ENCODE measurements around the gene SLC27A2.

The SLC27A2 gene

GRCh38 chr15:50190166-50190570 is 8.2 kb downstream of the SLC27A2 start:
- Mint-ChIP-seq H3K27ac (no peak overlapping the region), H3K9me3 (no peaks in the 10 kb centered on the region), H3K36me3 (ENCODE audit: low read depth) (no peaks in the 10 kb centered on the region), H3K4me3 (no peak overlapping the region), H3K27me3 (ENCODE audit: low read depth, poor library complexity) (peaks cover 22% of the 10 kb centered on the region), H3K4me1 (no peaks in the 10 kb centered on the region)
- no peak for DNase-seq
- no peak for TF ChIP-seq CTCF (IDR thresholded peaks at IDR 0.05)

DNA sequence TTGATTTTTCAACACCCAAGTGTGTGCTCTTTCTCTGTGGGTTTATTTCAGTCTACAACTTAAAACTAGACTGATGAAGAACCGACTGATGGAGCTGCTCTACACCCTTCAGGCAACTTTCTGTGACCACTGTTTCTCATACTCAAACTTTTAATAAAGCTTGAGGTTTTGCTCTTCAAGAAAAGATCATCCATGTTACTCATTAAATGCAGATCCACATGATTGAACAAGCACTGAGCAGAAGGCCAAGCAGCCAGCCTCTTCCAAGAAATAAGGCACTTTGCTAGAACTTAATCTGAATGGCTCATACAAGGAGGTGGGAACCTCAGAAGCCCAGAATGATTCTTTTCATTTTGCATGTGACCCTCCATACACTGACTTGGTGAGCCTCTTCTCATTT is 8.7 kb downstream of the SLC27A2 start:
- Mint-ChIP-seq H3K27me3 (ENCODE audit: low read depth, poor library complexity) (peaks cover 21% of the 10 kb centered on the region), H3K27ac (no peak overlapping the region), H3K4me3 (no peak overlapping the region), H3K36me3 (ENCODE audit: low read depth) (no peaks in the 10 kb centered on the region), H3K4me1 (no peaks in the 10 kb centered on the region), H3K9me3 (no peaks in the 10 kb centered on the region)
- no peak for TF ChIP-seq CTCF (IDR thresholded peaks at IDR 0.05)
- DNase-seq, result no peak

DNA sequence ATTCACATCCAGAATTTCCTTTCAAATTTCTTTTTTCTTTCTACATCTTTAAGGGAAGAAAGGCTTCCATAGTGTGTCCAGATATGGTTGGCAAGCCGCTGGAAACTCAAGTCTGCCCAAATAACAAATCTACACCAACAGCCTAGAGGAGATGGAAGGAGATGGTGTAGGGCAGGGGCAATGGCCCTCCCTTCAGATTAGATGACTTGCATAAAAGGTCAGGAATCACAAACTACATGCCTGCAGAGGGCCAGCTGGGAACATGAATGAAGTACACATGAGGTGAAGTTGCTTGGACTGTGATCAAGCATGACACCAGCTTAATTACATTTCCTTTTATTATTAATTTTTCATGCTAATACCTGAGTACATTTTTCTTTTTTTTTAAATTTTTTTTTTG is 10.2 kb downstream of the SLC27A2 start:
- no peaks in the 10 kb centered on the region for H3K9me3 Mint-ChIP-seq
- TF ChIP-seq CTCF (IDR thresholded peaks at IDR 0.05), result no peak
- no peak for DNase-seq
- no peak overlapping the region for H3K4me3 Mint-ChIP-seq
- no peak overlapping the region for H3K27ac Mint-ChIP-seq
- H3K4me1 Mint-ChIP-seq, result no peaks in the 10 kb centered on the region
- no peaks in the 10 kb centered on the region for H3K36me3 Mint-ChIP-seq (ENCODE audit: low read depth)
- H3K27me3 Mint-ChIP-seq (ENCODE audit: low read depth, poor library complexity), result peaks cover 21% of the 10 kb centered on the region

DNA sequence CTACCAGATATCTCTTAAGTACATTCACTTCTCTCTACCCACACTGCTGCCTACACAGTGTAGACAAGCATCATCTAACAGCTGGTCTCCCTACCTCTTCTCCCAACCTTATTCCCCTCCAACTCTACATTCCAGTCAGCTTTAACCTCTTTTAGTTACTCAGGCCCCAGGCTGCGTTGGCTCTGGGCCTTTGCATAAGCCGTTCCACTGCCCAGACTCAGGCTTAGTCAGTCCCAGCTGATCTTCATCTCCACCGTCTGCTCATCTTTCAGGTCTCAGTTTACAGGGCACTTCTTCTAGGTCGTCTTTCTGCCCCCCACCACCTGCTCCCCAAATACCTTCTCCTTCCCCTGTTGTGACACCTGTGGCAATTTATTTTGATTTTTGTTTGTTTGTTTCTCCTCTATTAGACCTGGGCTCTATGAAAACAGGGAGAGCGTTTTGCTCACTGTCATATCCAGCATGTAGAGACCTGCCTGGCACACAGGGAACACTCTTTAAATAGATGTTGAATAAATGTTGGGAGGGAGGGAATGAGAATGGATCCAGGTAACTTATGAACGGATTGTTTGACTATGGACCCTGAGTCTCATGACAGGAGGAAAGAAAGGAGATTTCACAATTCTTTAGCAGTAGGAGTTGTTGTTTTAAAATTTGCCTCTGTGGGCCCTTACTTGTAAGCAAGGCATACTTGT is 11.1 kb downstream of the SLC27A2 start:
- no peak for TF ChIP-seq CTCF (IDR thresholded peaks at IDR 0.05)
- no peaks in the 10 kb centered on the region for H3K36me3 Mint-ChIP-seq (ENCODE audit: low read depth)
- H3K27me3 Mint-ChIP-seq (ENCODE audit: low read depth, poor library complexity), result peaks cover 15% of the 10 kb centered on the region

DNA sequence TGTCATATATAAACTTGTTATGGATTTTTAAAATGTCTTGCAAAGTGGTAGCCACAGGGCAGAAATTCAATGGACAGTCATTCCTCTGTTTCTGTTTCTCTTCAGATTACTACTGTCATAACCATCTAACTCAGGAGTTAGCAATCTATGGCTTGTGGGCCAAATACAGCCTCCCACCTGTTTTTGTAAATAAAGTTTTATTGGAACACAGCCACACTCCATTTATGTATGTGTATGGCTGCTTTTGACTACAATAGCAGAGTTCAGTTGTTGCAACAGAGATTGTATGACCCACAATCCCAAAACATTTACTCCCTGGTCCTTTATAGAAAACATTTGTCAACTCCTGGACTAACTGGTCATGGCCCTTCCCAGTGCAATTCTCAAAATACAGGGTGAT is 20.0 kb downstream of the SLC27A2 start:
- DNase-seq, result no peak
- Mint-ChIP-seq H3K4me3 (no peak overlapping the region), H3K9me3 (no peaks in the 10 kb centered on the region), H3K27ac (no peak overlapping the region), H3K4me1 (no peaks in the 10 kb centered on the region), H3K27me3 (ENCODE audit: low read depth, poor library complexity) (no peaks in the 10 kb centered on the region), H3K36me3 (ENCODE audit: low read depth) (no peaks in the 10 kb centered on the region)
- no peak for TF ChIP-seq CTCF (IDR thresholded peaks at IDR 0.05)

More for the DNA sequence above, 11.1 kb downstream of the SLC27A2 start:
- no peaks in the 10 kb centered on the region for H3K9me3 Mint-ChIP-seq
- no peaks in the 10 kb centered on the region for H3K4me1 Mint-ChIP-seq
- H3K4me3 Mint-ChIP-seq, result no peak overlapping the region
- H3K27ac Mint-ChIP-seq, result no peak overlapping the region
- DNase-seq, result no peak

- no peak for DNase-seq
- H3K27me3 Mint-ChIP-seq (ENCODE audit: low read depth, poor library complexity), result no peaks in the 10 kb centered on the region
- no peak overlapping the region for H3K27ac Mint-ChIP-seq
- TF ChIP-seq CTCF (IDR thresholded peaks at IDR 0.05), result no peak
- H3K4me3 Mint-ChIP-seq, result no peak overlapping the region
- peaks cover 19% of the 10 kb centered on the region for H3K4me1 Mint-ChIP-seq
- H3K9me3 Mint-ChIP-seq, result peaks cover under 1% of the 10 kb centered on the region
- H3K36me3 Mint-ChIP-seq (ENCODE audit: low read depth), result no peaks in the 10 kb centered on the region
Measured at GRCh38 chr15:50206020-50206419, 24.0 kb downstream of the SLC27A2 start.

Data from nephron progenitor cell (in vitro differentiated cells).